HCT116 (cell line): ENCODE data around the gene CSNK2B.

ENCODE experiments used
- ATF3 ChIP-seq: IDR thresholded peaks from 2 replicates; pipeline ENCODE4 v1.6.1; 2012
- CTCF ChIP-seq, 3 experiments: fragments of 200-600 bp in 1 of 3; sonication (generic) in 1 of 3; IDR thresholded peaks in 2 of 3; conservative IDR thresholded peaks in 1 of 3; 2 replicates each; pipeline ENCODE4 v1.5.1; 2012 to 2017; ENCODE audit warnings: low read depth in 2 of 3, low read length in 2 of 3, antibody characterized with exemption in 1 of 3, borderline replicate concordance in 1 of 3, control low read depth in 1 of 3, mild to moderate bottlenecking in 1 of 3, mixed read lengths in 1 of 3, mixed run types in 1 of 3, moderate library complexity in 1 of 3; ENCODE audit not compliant: insufficient read depth in 1 of 3
- EGR1 ChIP-seq: IDR thresholded peaks from 2 replicates; pipeline ENCODE4 v1.6.1; 2012; ENCODE audit warnings: low read depth
- EZH2 ChIP-seq: fragments of 200-600 bp; sonication (generic); IDR thresholded peaks from 2 replicates; pipeline ENCODE4 v1.6.1; 2017; ENCODE audit warnings: antibody characterized with exemption, mixed run types
- EZH2phosphoT487 ChIP-seq: fragments of 200-600 bp; IDR thresholded peaks from 2 replicates; pipeline ENCODE4 v1.6.1; 2018; ENCODE audit warnings: antibody characterized with exemption, borderline replicate concordance
- FOSL1 ChIP-seq: IDR thresholded peaks from 2 replicates; pipeline ENCODE4 v1.6.1; 2012; ENCODE audit warnings: low read depth
- POLR2A ChIP-seq: IDR thresholded peaks from 2 replicates; pipeline ENCODE4 v1.7.0; 2011; ENCODE audit warnings: borderline replicate concordance; ENCODE audit not compliant: insufficient read depth, insufficient read length; ENCODE audit errors: extremely low read depth
- POLR2AphosphoS5 ChIP-seq: IDR thresholded peaks from 2 replicates; pipeline ENCODE4 v1.6.1; 2011; ENCODE audit warnings: mild to moderate bottlenecking, low read depth, low read length, moderate library complexity
- RAD21 ChIP-seq: IDR thresholded peaks from 2 replicates; pipeline ENCODE4 v1.6.1; 2012; ENCODE audit warnings: low read depth, mild to moderate bottlenecking
- REST ChIP-seq: IDR thresholded peaks from 2 replicates; pipeline ENCODE4 v1.6.1; 2012; ENCODE audit warnings: low read depth
- SP1 ChIP-seq: IDR thresholded peaks from 2 replicates; pipeline ENCODE4 v1.6.1; 2012; ENCODE audit warnings: low read depth
- TCF7L2 ChIP-seq: IDR thresholded peaks from 2 replicates; pipeline ENCODE4 v1.7.0; 2011; ENCODE audit warnings: borderline replicate concordance, inconsistent platforms; ENCODE audit not compliant: insufficient read depth, insufficient read length; ENCODE audit errors: extremely low read depth
- ZNF274 ChIP-seq: fragments of 200-500 bp; sonication (Bioruptor generic); IDR thresholded peaks from 2 replicates; pipeline ENCODE4 v1.6.1; 2014; ENCODE audit warnings: mild to moderate bottlenecking, low read depth, low read length, inconsistent platforms
- TF ChIP-seq, protein P1 (sequence below): IDR thresholded peaks from 2 replicates; pipeline ENCODE4 v1.6.1; 2012

DNA sequence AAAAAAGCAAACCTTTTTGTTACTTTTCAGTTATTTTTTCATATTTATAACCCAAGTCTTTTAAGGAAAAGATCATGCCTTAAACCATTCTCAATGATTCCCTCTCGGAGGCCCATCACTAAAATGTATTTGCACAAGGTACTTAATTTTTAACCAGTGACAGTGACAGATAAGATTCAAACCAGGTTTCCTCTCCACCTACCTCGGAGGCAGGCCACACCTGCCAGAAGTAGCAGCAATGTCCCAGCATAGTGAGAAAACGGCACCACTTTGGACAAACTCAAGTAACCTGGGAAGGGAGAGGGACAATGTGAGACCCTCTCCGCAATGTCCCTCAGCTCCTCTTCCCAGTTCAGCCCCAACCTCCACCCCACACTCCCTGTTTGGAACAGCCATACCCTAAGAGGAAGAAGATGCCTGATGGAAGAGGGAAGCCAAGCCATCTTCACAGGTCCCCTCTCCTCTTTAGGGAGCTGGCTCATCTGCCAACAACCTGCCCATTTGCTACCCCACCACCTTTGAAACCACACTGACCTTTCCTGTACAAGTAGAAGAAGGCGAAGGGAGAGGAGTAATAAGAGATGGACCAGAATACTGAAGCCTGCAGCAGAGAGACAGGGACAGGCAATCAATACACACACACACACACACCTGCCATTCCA is 35.0 kb downstream of the CSNK2B start:
- TF ChIP-seq POLR2A, result no peak
- no peak for TF ChIP-seq ZNF274
- TF ChIP-seq, protein P1, sequence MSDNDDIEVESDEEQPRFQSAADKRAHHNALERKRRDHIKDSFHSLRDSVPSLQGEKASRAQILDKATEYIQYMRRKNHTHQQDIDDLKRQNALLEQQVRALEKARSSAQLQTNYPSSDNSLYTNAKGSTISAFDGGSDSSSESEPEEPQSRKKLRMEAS, result no peak
- no peak for TF ChIP-seq CTCF (IDR thresholded peaks at IDR 0.05 in 2 of 3, conservative IDR thresholded peaks at IDR 0.05 in 1 of 3; ENCODE audit: borderline replicate concordance in 1 of 3, insufficient read depth in 1 of 3, low read depth in 2 of 3, low read length in 2 of 3)
- TF ChIP-seq SP1, result no peak
- no peak for TF ChIP-seq ATF3
- TF ChIP-seq EGR1, result no peak
- no peak for TF ChIP-seq REST
- no peak for TF ChIP-seq EZH2
- TF ChIP-seq FOSL1, result no peak
- TF ChIP-seq EZH2phosphoT487, result no peak
- no peak for TF ChIP-seq RAD21
- no peak for TF ChIP-seq POLR2AphosphoS5
- TF ChIP-seq TCF7L2, result no peak
